H1 (cell line): ENCODE measurements around the gene UNC119. TPM values are rescaled to one million over a fixed set of nuclear protein-coding genes. Genes with fewer than 3 reads are reported as not detected.

Experiments
- RNF2 ChIP-seq: fragments of 200-900, 300-1000 bp; sonication (generic); IDR thresholded peaks from 2 replicates; pipeline ENCODE4 v1.7.1; 2016; ENCODE audit warnings: borderline replicate concordance, low read depth, mild to moderate bottlenecking, antibody characterized with exemption, low read length; ENCODE audit not compliant: poor library complexity, severe bottlenecking; ENCODE audit errors: missing control alignments
- SIX5 ChIP-seq: IDR thresholded peaks from 2 replicates; pipeline ENCODE4 v1.6.1; 2011; ENCODE audit warnings: mild to moderate bottlenecking, low read depth, low read length
- polyA plus RNA-seq, 7 experiments: library from polyadenylated mRNA; depleted of rRNA in 3 of 7; stranded (reverse) in 5 of 7; unstranded in 2 of 7; fragments of >200 nt in 5 of 7; fragments of 200-250 nt in 2 of 7; gene quantifications; 1 replicate in 5 of 7; 2 replicates in 1 of 7; 4 replicates in 1 of 7; pipeline versions ENCODE4 v1.2.1 to v1.2.3, GENCODE V29; 2011 to 2013; ENCODE audit warnings: missing spikeins in 2 of 7, mixed read lengths in 2 of 7
- total RNA-seq: library from RNA; stranded (reverse); fragmentation: NEBNext Ultra II Directional; extraction: Animal tissue kit (Norgen Biotek cat#: 25700); gene quantifications from 2 replicates; pipeline ENCODE4 v1.2.1, GENCODE V29; 2021

The UNC119 gene
- total and polyA plus RNA-seq, 2 of the 8 experiments (the other 6 are each of a cell fraction or from before 2014, with no cell fraction given) = 43.5 to 94.4 TPM

DNA sequence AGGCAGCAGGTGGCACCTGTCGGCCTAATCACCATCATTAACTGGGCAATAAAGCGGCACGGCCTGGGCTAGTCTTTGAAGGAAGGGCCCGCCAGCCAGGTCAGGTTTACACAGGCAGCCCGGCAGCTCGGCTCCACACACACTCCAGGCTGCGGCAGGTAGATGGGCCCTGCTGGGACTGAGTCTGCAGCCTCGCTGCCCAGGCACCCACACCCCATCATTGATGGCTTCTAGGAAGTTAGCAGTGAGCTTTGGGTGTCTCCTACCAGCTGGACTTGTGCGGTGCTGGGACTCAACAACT lies 53.1 kb downstream of the UNC119 start (continued):
- TF ChIP-seq RNF2 = no peak
- TF ChIP-seq SIX5 = no peak
- TF ChIP-seq, all 59 proteins: peak for 0
